ENCODE results near the gene BTAF1.
"Not testable (repeated sequence)": the region's sequence is repeated elsewhere in the genome, so short reads cannot be mapped to it uniquely, and the experiment has no call there.

The BTAF1 gene

GRCh38 chr10:91980319-91980718 is 56.7 kb downstream of the BTAF1 start:
- DNase-seq = no peak

GRCh38 chr10:91983416-91983815 is 59.8 kb downstream of the BTAF1 start:
- DNase-seq = no peak

DNA sequence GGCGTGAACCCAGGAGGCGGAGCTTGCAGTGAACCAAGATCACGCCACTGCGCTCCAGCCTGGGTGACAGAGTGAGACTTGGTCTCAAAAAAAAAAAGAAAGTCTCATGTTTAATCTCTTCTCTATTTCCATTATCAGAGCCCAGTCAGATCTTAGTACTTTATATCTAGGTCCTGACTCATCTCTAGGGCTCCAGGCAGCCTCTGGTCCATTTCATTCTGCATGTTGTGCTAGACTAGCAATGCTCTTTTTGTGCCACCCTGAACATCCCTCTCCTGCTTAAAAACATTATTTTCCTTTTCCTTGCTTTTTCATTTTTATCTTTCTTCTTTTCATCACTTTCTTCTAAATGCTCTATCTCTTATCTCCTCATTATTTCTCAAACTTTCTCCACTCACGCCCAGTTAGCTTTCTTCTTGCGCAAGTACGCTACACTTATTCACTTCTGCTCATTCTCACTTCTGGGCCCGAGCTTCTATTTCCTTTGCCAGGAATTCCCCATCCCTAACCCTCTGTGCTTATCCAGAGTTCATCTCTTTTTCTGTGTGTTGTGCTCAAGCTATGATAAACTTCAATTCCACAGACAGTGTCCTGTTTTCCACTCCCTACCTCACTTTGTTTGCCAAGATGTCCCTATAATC is 63.9 kb downstream of the BTAF1 start:
- DNase-seq = no peak

GRCh38 chr10:91992031-91992430 is 68.5 kb downstream of the BTAF1 start:
- DNase-seq = no peak

DNA sequence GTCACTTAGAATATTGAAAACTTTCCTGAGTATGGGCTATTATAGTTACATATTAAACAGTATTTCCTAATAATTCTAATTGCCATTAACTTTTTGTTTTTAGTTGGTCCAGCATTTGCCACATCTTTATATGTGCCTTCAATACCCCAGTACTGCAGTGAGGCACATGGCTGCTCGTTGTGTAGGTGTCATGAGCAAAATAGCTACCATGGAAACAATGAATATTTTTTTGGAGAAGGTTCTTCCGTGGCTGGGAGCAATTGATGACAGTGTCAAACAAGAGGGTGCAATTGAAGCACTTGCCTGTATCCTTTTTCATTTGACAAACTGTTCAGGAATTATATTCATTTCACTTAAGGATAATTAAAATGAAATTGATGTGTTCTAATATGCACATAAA is 72.7 kb downstream of the BTAF1 start:
- no peak for DNase-seq

- DNase-seq = no peak
Observed at GRCh38 chr10:92001581-92001980, 78.0 kb downstream of the BTAF1 start.

DNA sequence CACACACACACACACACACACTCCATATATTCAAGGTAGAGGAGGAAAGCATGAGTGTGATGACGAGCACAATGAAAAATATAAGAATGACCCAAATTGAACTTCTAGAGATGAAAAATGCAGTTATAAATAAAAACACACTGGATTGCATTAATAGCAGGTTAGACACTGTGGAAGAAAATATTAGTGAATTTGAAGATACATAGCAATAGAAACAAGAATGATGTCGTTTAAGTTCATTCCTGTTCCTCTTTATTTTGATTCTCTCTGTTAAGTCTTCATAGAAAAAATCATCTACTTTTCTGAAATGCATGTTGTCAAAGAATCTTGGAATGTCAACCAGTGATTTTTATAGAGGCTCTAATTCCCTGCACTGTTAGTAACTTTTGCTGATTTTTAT is 78.4 kb downstream of the BTAF1 start:
- DNase-seq = no peak

DNA sequence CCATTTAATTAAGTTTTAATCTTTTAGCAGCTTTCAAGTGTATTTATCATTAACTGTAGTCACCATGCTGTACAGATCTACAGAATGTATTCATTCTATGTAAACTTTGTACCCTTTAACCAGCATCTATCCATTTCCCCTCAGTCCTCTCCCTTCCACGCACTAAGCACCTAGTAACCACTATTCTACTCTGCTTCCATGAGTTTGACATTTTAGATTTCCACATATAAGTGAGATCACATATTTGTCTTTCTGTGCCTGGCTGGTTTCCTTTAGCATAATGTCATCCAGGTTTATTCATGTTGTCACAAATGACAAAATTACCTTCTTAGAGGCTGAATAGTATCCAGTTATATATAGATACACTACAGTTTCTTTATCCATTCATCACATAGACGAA is 79.7 kb downstream of the BTAF1 start:
- DNase-seq = no peak

GRCh38 chr10:92005978-92006377 is 82.4 kb downstream of the BTAF1 start:
- DNase-seq = no peak

DNA sequence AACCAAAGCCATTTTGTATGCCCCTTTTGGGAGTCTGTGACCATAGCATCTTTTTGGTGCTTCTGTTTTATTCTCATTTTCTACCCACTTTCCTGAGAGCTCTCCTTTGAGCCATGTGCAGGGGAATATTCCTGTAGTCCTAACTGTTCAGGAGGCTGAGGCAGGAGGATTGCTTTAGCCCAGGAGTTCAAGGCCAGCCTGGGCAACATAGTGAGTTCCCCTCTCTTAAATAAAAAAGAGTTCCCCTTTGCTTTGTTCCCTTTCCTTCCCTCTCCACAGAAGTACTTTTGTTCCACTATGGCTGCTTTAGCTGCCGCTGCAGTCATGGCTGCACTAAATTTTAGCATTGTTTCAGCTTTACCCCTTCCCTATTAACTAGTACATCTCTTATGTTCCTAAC is 85.9 kb downstream of the BTAF1 start:
- no peak for DNase-seq

DNA sequence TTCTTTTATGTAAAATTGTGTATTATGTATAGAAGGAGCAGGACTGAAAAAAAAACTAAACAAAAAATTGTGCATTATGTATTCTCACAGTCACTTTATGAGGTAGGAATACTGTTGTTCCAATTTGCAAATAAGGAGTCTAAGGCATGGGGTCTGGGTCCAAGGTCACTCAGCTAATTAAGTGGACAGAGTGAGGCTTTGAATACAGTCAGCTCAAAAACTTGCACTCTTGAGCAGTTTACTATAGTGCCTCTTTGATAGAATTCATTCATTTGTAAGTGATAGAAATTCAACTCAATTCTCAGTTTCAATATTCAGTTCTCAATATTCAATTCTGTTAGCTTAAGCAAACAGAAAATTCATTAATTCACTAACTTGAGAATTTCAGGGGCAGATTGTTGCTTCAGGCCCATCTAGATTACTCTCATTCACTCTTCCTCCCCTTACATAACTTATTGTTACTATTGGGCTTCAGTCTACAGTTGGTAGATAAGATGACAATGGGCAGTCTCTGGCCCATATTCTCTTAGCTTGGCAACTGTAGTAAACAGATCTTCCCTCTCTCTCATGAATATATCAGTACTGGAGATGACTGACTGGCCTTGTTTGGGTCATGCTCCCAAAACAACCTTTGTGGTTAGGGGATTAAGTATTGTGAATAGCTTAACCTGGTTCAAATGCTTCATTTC is 86.6 kb downstream of the BTAF1 start:
- no peak for DNase-seq

DNA sequence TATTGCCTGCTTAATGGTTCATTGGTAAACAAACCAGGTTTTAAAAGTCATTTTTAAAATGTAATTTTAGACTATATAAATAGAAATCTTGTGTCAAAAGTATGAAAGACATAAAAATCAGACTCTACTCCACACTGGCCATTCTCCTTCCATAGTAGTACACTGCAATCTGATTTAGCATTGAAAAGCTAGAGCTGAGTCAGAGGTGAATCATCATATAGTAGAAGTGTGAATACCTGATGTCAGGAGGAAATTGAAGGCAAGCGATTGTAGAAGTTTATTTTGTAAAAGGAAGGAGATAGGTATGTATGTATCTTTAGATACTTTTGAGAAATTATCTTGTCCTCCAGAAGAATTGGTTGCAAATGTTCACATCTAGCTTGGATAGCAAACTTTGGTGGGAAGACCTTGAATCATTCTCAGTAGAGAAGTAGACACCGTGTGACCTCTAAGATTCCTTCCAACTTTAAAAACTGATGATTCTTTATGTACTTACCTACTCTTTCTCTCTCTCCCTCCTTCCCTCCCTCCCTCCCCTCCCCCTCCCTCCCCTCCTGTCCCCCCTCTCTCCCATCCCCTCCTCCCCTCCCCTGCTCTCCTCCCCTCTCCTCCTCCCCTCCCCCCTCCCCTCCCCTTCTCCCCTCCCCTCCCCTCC is 88.1 kb downstream of the BTAF1 start:
- no peak for DNase-seq

GRCh38 chr10:92014620-92015019 is 91.0 kb downstream of the BTAF1 start:
- DNase-seq = no peak

GRCh38 chr10:92024700-92025099 is 101.1 kb downstream of the BTAF1 start:
- no peak for DNase-seq

DNA sequence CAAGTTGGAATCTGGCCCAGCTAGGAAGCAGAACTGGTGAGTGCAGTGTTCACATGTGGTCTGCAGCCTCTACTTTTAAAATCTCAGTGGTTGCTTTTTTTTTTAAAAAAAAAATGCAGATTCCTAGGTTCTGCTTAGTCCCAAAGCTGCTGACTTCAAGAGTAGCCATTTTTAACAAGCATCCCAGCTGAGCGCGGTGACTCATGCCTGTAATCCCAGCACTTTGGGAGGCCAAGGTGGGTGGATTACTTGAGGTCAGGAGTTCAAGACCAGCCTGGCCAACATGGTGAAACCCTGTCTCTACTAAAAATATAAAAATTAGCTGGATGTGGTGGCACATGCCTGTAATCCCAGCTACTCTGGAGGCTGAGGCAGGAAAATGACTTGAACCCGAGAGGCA is 101.8 kb downstream of the BTAF1 start:
- not testable (repeated sequence) for DNase-seq

DNA sequence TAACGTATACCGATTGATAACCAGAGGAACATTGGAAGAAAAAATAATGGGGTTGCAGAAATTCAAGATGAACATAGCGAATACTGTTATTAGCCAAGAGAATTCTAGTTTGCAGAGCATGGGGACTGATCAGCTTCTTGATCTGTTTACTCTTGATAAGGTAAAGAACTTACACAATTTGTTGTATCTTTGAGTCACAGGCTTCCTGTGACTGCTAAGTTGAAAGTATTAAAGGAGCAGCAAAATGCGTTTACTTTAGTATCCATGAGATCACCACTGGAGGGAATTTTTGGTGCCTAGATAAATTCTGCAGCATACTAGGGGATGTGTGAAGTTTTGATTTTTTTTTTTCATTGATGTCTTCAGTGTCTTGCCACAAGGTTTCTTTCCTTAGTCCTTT is 103.6 kb downstream of the BTAF1 start:
- no peak for DNase-seq

DNA sequence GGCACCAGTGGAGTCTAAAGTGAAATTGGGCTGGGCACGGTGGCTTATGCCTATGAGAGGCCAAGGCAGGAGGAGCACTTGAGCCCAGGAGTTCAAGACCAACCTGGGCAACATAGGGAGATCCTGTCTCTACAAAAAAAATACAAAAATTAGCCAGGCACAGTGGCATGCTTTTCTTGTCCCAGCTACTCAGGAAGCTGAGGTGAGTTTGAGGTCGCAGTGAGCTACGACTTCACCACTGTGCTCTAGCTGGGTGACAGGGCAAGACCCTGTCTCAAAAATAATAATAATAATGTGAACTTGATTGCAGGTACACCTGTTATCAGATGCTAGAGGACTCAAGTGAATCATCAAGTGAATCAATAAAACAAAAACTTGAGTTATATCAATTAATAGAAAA is 108.0 kb downstream of the BTAF1 start:
- DNase-seq = no peak

DNA sequence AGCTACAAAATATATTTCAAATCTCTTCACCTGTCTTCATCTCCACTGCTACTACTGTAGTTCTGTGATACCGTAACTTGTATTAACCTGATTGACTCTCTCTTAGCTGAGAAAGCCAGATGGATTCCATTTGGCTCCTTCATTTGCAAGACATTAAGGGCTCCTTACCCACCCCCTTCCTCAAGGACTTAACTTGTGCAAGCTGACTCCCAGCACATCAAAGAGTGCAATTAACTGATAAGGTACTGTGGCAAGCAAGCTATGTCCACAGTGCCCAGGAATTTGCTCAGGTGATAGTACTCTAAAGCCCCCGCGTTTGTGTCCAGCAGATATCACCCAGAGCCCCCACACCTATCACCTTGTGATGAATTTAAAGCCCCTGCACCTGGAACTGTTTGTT is 109.5 kb downstream of the BTAF1 start:
- not testable (repeated sequence) for DNase-seq

- DNase-seq = no peak
Observed at GRCh38 chr10:92038949-92039348, 115.4 kb downstream of the BTAF1 start.

GRCh38 chr10:92042541-92042940 is 119.0 kb downstream of the BTAF1 start:
- DNase-seq = no peak

DNA sequence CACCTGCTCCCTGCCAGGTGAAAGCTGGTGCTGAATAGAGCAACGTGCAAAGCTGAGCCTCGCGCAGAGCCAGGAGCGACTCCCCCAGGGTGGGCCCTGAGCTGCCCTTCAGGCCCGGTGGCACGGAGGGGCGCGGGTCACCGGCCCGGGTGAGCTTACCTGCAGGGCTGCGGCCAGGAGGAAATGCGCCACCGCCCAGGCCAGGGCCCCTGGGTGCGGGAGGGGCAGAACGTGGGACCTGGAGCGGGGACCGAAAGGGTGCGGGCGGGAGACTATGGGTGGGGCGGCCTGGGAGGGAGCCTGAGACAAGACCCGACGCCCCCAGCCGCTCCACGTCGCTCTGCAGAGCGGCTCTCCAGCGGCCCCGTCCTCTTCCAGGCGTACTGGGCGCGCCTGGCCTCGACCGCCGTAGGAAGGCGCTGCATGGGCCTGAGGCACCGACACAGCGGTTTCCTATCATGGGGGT is 122.1 kb downstream of the BTAF1 start:
- DNase-seq = peak; percentile 18

DNA sequence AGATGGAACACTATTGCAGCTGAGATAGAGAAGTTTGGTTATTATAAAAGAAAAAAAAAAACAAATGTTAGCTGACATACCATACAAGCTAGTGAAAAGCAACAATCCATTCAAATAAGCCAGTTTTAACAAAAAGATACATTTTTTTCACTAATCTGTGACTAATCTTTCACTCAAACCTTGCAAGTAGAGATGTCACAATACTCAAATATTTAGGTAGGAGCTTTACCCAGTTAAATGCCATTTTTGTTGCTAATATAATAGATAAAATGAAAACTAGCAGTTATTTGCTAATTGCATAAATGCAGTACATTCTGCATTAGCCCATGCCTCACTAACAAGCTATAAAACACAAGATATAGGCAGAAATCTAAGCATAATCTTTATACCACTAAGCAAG is 123.6 kb downstream of the BTAF1 start:
- no peak for DNase-seq

GRCh38 chr10:92052088-92052487 is 128.5 kb downstream of the BTAF1 start:
- DNase-seq = no peak

DNA sequence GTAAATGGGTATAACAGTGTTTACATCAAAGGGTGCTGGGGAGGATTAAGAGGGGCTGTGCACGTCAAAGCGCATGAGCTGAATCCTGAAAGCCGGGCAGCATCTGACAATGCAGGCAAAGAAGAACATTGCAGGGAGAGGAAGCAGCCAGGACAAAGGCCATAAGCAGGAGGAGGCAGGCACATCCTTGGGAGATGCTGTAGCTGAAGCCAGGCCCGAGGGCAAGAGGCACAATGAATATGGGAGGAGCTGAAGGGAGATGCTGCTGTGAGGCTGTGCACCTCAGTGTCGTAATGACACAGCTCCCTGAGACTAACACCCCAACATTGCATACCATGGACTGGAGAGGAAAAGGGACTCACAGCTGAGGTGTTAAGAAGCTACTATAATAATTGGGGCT is 129.2 kb downstream of the BTAF1 start:
- DNase-seq = no peak
